Neuronal stem cell (in vitro differentiated cells): ENCODE data around the gene LIMS1.

Experiments used
- DNase-seq: peaks from one replicate; pipeline ENCODE4 v3.0.0-alpha.2; 2013; ENCODE audit warnings: low spot score
- H2AFZ ChIP-seq: one replicate; pipeline ENCODE4 v1.6.1; 2013; ENCODE audit warnings: mild to moderate bottlenecking, low read length, inconsistent platforms
- H2AK5ac ChIP-seq: 2 replicates; pipeline ENCODE4 v1.6.1; 2013; ENCODE audit warnings: low read depth, mild to moderate bottlenecking, inconsistent platforms, low read length, moderate library complexity, mixed read lengths
- H2BK120ac ChIP-seq: 2 replicates; pipeline ENCODE4 v1.6.1; 2013; ENCODE audit warnings: low read depth, mild to moderate bottlenecking, inconsistent platforms, low read length, moderate library complexity, mixed read lengths
- H2BK12ac ChIP-seq: one replicate; pipeline ENCODE4 v1.6.1; 2013; ENCODE audit warnings: low read length, inconsistent platforms
- H2BK15ac ChIP-seq: 2 replicates; pipeline ENCODE4 v1.6.1; 2013; ENCODE audit warnings: mild to moderate bottlenecking, low read length, inconsistent platforms, mixed read lengths
- H2BK5ac ChIP-seq: one replicate; pipeline ENCODE4 v1.6.1; 2013; ENCODE audit warnings: inconsistent platforms, mild to moderate bottlenecking, low read length, moderate library complexity
- H3K14ac ChIP-seq: one replicate; pipeline ENCODE4 v1.6.1; 2013; ENCODE audit warnings: low read length, inconsistent platforms
- H3K18ac ChIP-seq: 2 replicates; pipeline ENCODE4 v1.6.1; 2013; ENCODE audit warnings: low read length, inconsistent platforms
- H3K23ac ChIP-seq: 2 replicates; pipeline ENCODE4 v1.6.1; 2013; ENCODE audit warnings: low read depth, mild to moderate bottlenecking, mixed read lengths, low read length, inconsistent platforms; ENCODE audit not compliant: poor library complexity
- H3K27ac ChIP-seq: replicated peaks from 3 replicates; pipeline ENCODE4 v1.5.1; 2013; ENCODE audit warnings: low read length, inconsistent platforms
- H3K27me3 ChIP-seq, 3 experiments: 2 replicates each; pipeline ENCODE4 v1.6.1; 2013; ENCODE audit warnings: low read length in 3 of 3, mild to moderate bottlenecking in 2 of 3, inconsistent platforms in 1 of 3, low read depth in 1 of 3, mixed read lengths in 1 of 3, moderate library complexity in 1 of 3; ENCODE audit not compliant: control insufficient read depth in 3 of 3, insufficient read depth in 3 of 3
- H3K36me3 ChIP-seq, 2 donors: replicated peaks in 1 of 2; 2 replicates each; pipeline ENCODE4 v1.6.1; 2013; ENCODE audit warnings: low read length in 2 of 2; ENCODE audit not compliant: control insufficient read depth in 2 of 2, insufficient read depth in 2 of 2
- H3K4ac ChIP-seq: 2 replicates; pipeline ENCODE4 v1.6.1; 2013; ENCODE audit warnings: inconsistent platforms, mild to moderate bottlenecking, low read length, moderate library complexity
- H3K4me1 ChIP-seq, 2 donors: 1 replicate in 1 of 2; 2 replicates in 1 of 2; pipeline ENCODE4 v1.6.1; 2013; ENCODE audit warnings: low read length in 2 of 2, low read depth in 1 of 2; ENCODE audit not compliant: control insufficient read depth in 2 of 2, insufficient read depth in 1 of 2
- H3K4me2 ChIP-seq: one replicate; pipeline ENCODE4 v1.6.1; 2013; ENCODE audit warnings: mild to moderate bottlenecking, low read length, inconsistent platforms; ENCODE audit not compliant: insufficient read depth, poor library complexity, severe bottlenecking
- H3K4me3 ChIP-seq, 2 donors: 2 replicates each; pipeline ENCODE4 v1.5.1; 2013; ENCODE audit warnings: low read length in 2 of 2, mild to moderate bottlenecking in 2 of 2, inconsistent platforms in 1 of 2, moderate library complexity in 1 of 2
- H3K79me1 ChIP-seq: one replicate; pipeline ENCODE4 v1.6.1; 2013; ENCODE audit warnings: low read depth, mild to moderate bottlenecking, inconsistent platforms, low read length, moderate library complexity
- H3K9ac ChIP-seq: one replicate; pipeline ENCODE4 v1.6.1; 2013; ENCODE audit warnings: mild to moderate bottlenecking, low read depth, low read length, inconsistent platforms; ENCODE audit not compliant: poor library complexity
- H3K9me3 ChIP-seq, 2 donors: replicated peaks in 1 of 2; 2 replicates each; pipeline versions ENCODE3 to v1.6.1; 2013; ENCODE audit warnings: low read length in 2 of 2, mild to moderate bottlenecking in 2 of 2, inconsistent platforms in 1 of 2, low read depth in 1 of 2, mixed read lengths in 1 of 2, moderate library complexity in 1 of 2; ENCODE audit not compliant: control insufficient read depth in 2 of 2, insufficient read depth in 1 of 2
- H4K8ac ChIP-seq: one replicate; pipeline ENCODE4 v1.6.1; 2013; ENCODE audit warnings: low read depth, mild to moderate bottlenecking, inconsistent platforms, low read length, moderate library complexity
- H4K91ac ChIP-seq: one replicate; pipeline ENCODE4 v1.6.1; 2013; ENCODE audit warnings: low read length, low read depth, mild to moderate bottlenecking, inconsistent platforms; ENCODE audit not compliant: poor library complexity
- WGBS, 2 donors: extraction: QIAGEN DNeasy Blood & Tissue Kit; methylation state at CpG; one replicate each; pipeline ENCODE4 v1.1.7; 2013; ENCODE audit warnings: missing lambda C conversion rate in 2 of 2, mixed read lengths in 1 of 2; ENCODE audit not compliant: insufficient read length in 2 of 2, insufficient replicate concordance in 1 of 2; ENCODE audit errors: extremely low coverage in 2 of 2; 5-methylcytosine and 5-hydroxymethylcytosine counted together

LIMS1 gene

GRCh38 chr2:108571286-108571685 lies 37.0 kb downstream of the LIMS1 start:
- H3K4me1 ChIP-seq: peaks cover 11 to 12% of the 10 kb centered on the region in 2 donors
- no peak overlapping the region for H2BK15ac ChIP-seq
- no peak overlapping the region for H4K8ac ChIP-seq
- H3K18ac ChIP-seq: no peak overlapping the region
- DNase-seq: no peak
- H4K91ac ChIP-seq: no peak overlapping the region
- no peaks in the 10 kb centered on the region for H3K79me1 ChIP-seq
- H3K36me3 ChIP-seq: no peaks in the 10 kb centered on the region
- H2AK5ac ChIP-seq: no peak overlapping the region
- H3K4me2 ChIP-seq: no peak overlapping the region
- H3K27ac ChIP-seq: no peak overlapping the region
- no peak overlapping the region for H2BK120ac ChIP-seq
- H3K9me3 ChIP-seq: no peaks in the 10 kb centered on the region
- no peak overlapping the region for H3K4me3 ChIP-seq
- no peak overlapping the region for H3K14ac ChIP-seq
- no CpG with 5 or more reads among the region's 3 CpGs for WGBS, 2 donors
- H3K23ac ChIP-seq: no peak overlapping the region
- H3K27me3 ChIP-seq: no peaks in the 10 kb centered on the region
- H3K4ac ChIP-seq: no peak overlapping the region
- H2BK12ac ChIP-seq: no peak overlapping the region
- H2AFZ ChIP-seq: no peak overlapping the region
- H2BK5ac ChIP-seq: no peak overlapping the region
- no peak overlapping the region for H3K9ac ChIP-seq

- Histone ChIP-seq H3K4me3 (no peak overlapping the region), H3K4ac (no peak overlapping the region), H3K18ac (no peak overlapping the region), H3K27me3 (no peaks in the 10 kb centered on the region), H3K23ac (no peak overlapping the region), H2AFZ (no peak overlapping the region), H3K4me1 (peaks cover 11 to 12% of the 10 kb centered on the region in 2 donors), H3K79me1 (no peaks in the 10 kb centered on the region), H3K14ac (no peak overlapping the region), H4K8ac (no peak overlapping the region), H4K91ac (no peak overlapping the region), H3K27ac (no peak overlapping the region), H3K9me3 (no peaks in the 10 kb centered on the region), H3K4me2 (no peak overlapping the region), H2BK5ac (no peak overlapping the region), H2BK120ac (no peak overlapping the region), H2BK15ac (no peak overlapping the region), H3K36me3 (no peaks in the 10 kb centered on the region), H2BK12ac (no peak overlapping the region), H3K9ac (no peak overlapping the region), H2AK5ac (no peak overlapping the region)
- no peak for DNase-seq
- no CpG with 5 or more reads among the region's 3 CpGs for WGBS, 2 donors
These were observed 38.8 kb downstream of the LIMS1 start for GRCh38 chr2:108573061-108573460.

GRCh38 chr2:108574332-108574731 lies 40.1 kb downstream of the LIMS1 start:
- Histone ChIP-seq H3K9ac (no peak overlapping the region), H2AK5ac (no peak overlapping the region), H3K14ac (no peak overlapping the region), H2AFZ (no peak overlapping the region), H3K4me1 (peaks cover 11 to 12% of the 10 kb centered on the region in 2 donors), H3K36me3 (no peaks in the 10 kb centered on the region), H4K8ac (no peak overlapping the region), H3K4me2 (no peak overlapping the region), H2BK12ac (no peak overlapping the region), H2BK15ac (no peak overlapping the region), H3K4ac (no peak overlapping the region), H4K91ac (no peak overlapping the region), H2BK5ac (no peak overlapping the region), H3K9me3 (no peaks in the 10 kb centered on the region), H3K23ac (no peak overlapping the region), H3K27me3 (no peaks in the 10 kb centered on the region), H3K4me3 (no peak overlapping the region), H3K18ac (no peak overlapping the region), H3K27ac (no peak overlapping the region), H2BK120ac (no peak overlapping the region), H3K79me1 (no peaks in the 10 kb centered on the region)
- WGBS, 2 donors: no CpG with 5 or more reads among the region's 2 CpGs
- no peak for DNase-seq

GRCh38 chr2:108575132-108575966 lies 41.1 kb downstream of the LIMS1 start:
- no peak overlapping the region for H2BK12ac ChIP-seq
- no peak overlapping the region for H2BK120ac ChIP-seq
- H3K14ac ChIP-seq: no peak overlapping the region
- no peak overlapping the region for H3K18ac ChIP-seq
- no peak overlapping the region for H3K4me3 ChIP-seq
- no peak overlapping the region for H3K4me2 ChIP-seq
- H3K27me3 ChIP-seq: no peaks in the 10 kb centered on the region
- no peak overlapping the region for H3K9ac ChIP-seq
- H2AK5ac ChIP-seq: no peak overlapping the region
- H2BK15ac ChIP-seq: no peak overlapping the region
- no peak overlapping the region for H3K4ac ChIP-seq
- no peak overlapping the region for H4K91ac ChIP-seq
- no peak overlapping the region for H4K8ac ChIP-seq
- no peaks in the 10 kb centered on the region for H3K36me3 ChIP-seq
- H2BK5ac ChIP-seq: no peak overlapping the region
- H2AFZ ChIP-seq: no peak overlapping the region
- peaks cover 12% of the 10 kb centered on the region in 2 donors for H3K4me1 ChIP-seq
- no peak for DNase-seq
- no peak overlapping the region for H3K23ac ChIP-seq
- no peaks in the 10 kb centered on the region for H3K9me3 ChIP-seq
- H3K79me1 ChIP-seq: no peaks in the 10 kb centered on the region
- no CpG with 5 or more reads among the region's 7 CpGs for WGBS, 2 donors
- H3K27ac ChIP-seq: no peak overlapping the region
